AG09309 (cell line): ENCODE data around the gene ZNF692.

ENCODE experiments used
- DNase-seq: peaks from one replicate; pipeline ENCODE4 v3.0.0-alpha.2; 2010; ENCODE audit warnings: low read depth
- H3K4me3 ChIP-seq: 2 replicates; pipeline ENCODE4 v1.5.1; 2011; ENCODE audit warnings: mild to moderate bottlenecking, low read depth, low read length, moderate library complexity; ENCODE audit not compliant: control insufficient read depth
- TF ChIP-seq, protein P1 (sequence below): IDR thresholded peaks from 2 replicates; pipeline ENCODE4 v1.5.1; 2011; ENCODE audit warnings: mild to moderate bottlenecking, low read depth, low read length, inconsistent platforms; ENCODE audit not compliant: insufficient read depth, control insufficient read depth; ENCODE audit errors: missing control alignments

ZNF692 gene

DNA sequence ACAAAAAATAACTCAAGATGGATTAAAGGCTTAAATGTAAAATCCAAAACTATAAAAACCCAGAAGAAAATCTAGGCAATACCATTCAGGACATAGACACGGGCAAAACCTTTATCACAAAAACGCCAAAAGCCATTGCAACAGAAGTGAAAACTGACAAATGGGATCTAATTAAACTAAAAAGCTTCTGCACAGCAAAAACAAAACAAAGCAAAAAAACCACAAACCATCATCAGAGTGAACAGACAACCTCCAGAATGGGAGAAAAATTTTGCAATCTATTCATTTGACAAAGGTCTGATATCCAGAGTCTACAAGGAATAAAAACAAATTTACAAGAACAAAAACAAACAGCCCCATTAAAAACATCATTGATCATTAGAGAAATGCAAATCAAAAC lies 42.7 kb upstream of the ZNF692 start:
- H3K4me3 ChIP-seq, result no peak overlapping the region
- TF ChIP-seq, protein P1, sequence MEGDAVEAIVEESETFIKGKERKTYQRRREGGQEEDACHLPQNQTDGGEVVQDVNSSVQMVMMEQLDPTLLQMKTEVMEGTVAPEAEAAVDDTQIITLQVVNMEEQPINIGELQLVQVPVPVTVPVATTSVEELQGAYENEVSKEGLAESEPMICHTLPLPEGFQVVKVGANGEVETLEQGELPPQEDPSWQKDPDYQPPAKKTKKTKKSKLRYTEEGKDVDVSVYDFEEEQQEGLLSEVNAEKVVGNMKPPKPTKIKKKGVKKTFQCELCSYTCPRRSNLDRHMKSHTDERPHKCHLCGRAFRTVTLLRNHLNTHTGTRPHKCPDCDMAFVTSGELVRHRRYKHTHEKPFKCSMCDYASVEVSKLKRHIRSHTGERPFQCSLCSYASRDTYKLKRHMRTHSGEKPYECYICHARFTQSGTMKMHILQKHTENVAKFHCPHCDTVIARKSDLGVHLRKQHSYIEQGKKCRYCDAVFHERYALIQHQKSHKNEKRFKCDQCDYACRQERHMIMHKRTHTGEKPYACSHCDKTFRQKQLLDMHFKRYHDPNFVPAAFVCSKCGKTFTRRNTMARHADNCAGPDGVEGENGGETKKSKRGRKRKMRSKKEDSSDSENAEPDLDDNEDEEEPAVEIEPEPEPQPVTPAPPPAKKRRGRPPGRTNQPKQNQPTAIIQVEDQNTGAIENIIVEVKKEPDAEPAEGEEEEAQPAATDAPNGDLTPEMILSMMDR, result no peak
- no peak for DNase-seq

DNA sequence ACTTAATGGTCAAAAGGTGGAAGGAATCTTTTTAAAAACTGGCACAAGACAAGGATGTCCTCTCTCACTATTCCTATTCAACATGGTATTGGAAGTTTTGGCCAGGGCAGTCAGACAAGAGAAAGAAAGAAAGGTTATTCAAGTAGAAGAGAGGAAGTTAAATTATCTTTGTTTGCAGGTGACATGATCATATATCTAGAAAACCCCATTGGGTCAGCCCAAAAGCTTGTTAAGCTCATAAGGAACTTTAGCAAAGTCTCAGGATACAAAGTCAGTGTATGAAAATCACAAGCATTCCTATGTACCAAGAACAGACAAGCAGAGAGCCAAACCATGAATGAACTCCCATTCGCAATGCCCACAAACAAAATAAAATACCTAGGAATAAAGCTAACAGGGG lies 41.8 kb upstream of the ZNF692 start:
- H3K4me3 ChIP-seq, result no peak overlapping the region
- DNase-seq, result no peak
- TF ChIP-seq, protein P1, result no peak

DNA sequence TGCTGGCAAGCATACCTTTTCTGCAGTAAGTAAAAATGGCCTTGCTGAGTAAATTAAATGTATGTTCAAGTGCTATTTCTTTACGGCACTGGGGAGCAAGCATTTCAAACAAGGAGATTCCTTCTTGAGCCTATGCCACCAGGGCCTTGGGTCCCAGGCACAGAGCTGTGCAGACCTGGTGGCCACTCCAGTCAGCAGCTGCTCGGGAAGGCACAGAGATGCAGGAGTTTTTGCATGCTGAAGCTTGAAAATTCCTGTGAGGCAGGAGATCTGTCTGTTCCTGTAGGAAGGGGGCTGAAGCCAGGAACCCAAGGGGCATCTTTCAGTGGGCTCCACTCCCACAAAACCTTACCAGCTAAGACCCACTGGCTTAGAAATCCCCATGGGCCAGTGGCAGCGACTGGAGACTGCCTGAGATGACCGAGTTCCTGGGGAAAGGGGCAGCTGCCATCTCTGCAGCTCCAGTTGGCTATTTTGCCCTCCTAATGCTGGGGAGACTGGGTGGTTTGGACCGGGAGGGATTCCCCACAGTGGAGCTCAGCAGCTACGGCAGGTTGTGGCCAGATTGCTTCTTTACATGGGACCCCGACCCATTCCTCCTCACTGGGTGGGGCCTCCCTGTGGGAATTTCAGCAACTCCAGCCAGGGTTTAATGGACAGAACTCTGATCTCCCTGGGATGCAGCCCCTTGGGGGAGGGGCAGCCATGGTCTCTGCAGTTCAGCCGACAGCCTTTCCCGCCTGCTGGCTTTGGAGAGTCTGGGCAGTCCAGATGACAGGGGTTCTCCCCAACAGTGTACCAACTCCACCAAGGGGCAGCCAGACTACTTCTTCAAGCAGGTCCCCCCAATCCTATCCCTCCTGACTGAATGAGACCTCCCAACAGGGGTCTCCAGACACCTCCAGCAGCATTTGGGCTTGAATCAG lies 38.8 kb upstream of the ZNF692 start:
- H3K4me3 ChIP-seq, result no peak overlapping the region
- DNase-seq, result no peak
- TF ChIP-seq, protein P1, result no peak

DNA sequence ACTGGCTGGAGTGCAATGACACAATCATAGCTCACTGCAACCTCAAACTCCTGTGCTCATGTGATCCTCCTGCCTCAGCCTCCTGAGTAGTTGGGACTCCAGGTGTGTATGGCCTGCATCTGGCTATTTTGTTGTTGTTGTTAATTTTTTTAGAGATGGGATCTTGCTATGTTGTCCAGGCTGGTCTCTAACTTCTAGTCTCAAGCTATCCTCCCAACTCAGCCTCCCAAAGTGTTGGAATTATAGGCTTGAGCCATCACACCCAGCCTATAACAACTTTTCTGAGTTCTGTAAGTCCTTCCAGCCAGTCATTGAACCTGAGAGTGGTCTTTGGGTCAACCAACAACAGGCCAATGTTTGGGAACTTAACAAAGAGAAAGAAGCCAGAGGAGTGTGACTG lies 36.0 kb upstream of the ZNF692 start:
- DNase-seq, result no peak
- H3K4me3 ChIP-seq, result no peak overlapping the region
- TF ChIP-seq, protein P1, result no peak

DNA sequence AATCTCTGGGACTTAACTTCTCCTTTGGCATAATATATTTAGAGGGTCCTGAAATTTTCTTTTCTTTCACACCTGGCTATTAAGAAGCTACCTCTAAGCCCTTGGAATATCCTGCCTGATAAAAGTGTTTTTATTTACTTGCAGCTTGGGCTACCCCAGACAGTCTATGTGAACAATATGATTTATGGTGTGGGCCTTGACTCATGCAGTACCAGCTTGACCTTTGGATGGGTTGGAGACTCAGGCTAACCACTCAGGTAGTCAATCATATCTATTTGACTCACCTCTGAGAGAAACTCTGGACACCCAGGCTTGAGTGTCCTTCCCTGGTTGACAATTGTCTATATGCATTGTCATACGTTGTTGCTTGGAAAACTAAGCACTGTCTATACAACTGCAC lies 33.7 kb upstream of the ZNF692 start:
- no peak for DNase-seq
- TF ChIP-seq, protein P1, result no peak

GRCh38 chr1:248891758-248892157 lies 32.9 kb upstream of the ZNF692 start:
- no peak overlapping the region for H3K4me3 ChIP-seq
- no peak for DNase-seq
- TF ChIP-seq, protein P1, result no peak

More for the DNA sequence above, 33.7 kb upstream of the ZNF692 start:
- H3K4me3 ChIP-seq, result no peak overlapping the region
